B cell (primary cell): ENCODE measurements around the gene TMEM9.

Experiments used
- EZH2 ChIP-seq: IDR thresholded peaks from 2 replicates; pipeline ENCODE4 v1.6.1; 2012; ENCODE audit warnings: borderline replicate concordance, low read depth, mild to moderate bottlenecking, moderate library complexity, low read length; ENCODE audit not compliant: insufficient read depth, poor library complexity, severe bottlenecking
- TF ChIP-seq, protein P1 (sequence below): fragments of 200-600 bp; IDR thresholded peaks from one replicate; pipeline ENCODE4 v1.8.0; 2022; ENCODE audit warnings: antibody characterized with exemption, mild to moderate bottlenecking

- TF ChIP-seq, protein P1, sequence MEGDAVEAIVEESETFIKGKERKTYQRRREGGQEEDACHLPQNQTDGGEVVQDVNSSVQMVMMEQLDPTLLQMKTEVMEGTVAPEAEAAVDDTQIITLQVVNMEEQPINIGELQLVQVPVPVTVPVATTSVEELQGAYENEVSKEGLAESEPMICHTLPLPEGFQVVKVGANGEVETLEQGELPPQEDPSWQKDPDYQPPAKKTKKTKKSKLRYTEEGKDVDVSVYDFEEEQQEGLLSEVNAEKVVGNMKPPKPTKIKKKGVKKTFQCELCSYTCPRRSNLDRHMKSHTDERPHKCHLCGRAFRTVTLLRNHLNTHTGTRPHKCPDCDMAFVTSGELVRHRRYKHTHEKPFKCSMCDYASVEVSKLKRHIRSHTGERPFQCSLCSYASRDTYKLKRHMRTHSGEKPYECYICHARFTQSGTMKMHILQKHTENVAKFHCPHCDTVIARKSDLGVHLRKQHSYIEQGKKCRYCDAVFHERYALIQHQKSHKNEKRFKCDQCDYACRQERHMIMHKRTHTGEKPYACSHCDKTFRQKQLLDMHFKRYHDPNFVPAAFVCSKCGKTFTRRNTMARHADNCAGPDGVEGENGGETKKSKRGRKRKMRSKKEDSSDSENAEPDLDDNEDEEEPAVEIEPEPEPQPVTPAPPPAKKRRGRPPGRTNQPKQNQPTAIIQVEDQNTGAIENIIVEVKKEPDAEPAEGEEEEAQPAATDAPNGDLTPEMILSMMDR, result no peak
- TF ChIP-seq EZH2, result no peak
Observed at GRCh38 chr1:201093561-201093960, 60.7 kb downstream of the TMEM9 start.
